ENCODE measurements around the gene LMO2. TPM values are rescaled to one million over a fixed set of nuclear protein-coding genes. Genes with fewer than 3 reads are reported as not detected.

Gene LMO2
- total RNA-seq, 1 donor from 2014 or later = 2.5 TPM

DNA sequence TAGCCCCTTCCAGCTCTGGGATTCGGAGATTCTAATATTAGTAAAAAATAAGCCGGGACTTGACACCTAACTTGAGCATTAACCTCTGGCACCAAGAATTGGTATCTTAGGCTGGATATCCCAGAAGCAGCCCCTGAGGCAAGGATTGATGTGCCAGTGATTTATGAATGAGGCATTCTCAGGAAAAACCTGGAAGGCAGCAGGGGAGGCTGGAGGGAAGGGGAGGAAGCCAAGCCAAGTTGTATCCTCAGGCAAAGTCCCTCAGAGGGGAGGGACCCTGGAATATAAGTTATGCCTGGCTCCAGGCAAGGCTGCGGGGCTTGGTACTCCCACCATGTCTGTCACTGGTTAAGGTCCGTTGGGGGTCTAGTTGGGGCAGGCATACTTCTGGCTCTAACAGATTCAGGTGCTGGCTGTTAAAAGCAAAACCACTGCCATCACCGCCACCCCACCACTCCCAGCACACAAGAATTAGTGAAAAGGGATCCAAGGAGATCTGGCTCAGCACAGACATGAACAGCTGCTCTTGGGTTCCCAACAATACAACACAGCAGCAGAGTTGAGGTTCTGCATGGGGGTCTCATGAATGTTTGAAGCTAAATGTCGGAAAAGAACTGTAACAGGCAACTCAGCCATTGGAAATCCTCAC, 29.8 kb downstream of the LMO2 start:
- H3K4me3 ChIP-seq (ENCODE audit: low read depth, low read length) = no peak overlapping the region
- TF ChIP-seq, protein P1, sequence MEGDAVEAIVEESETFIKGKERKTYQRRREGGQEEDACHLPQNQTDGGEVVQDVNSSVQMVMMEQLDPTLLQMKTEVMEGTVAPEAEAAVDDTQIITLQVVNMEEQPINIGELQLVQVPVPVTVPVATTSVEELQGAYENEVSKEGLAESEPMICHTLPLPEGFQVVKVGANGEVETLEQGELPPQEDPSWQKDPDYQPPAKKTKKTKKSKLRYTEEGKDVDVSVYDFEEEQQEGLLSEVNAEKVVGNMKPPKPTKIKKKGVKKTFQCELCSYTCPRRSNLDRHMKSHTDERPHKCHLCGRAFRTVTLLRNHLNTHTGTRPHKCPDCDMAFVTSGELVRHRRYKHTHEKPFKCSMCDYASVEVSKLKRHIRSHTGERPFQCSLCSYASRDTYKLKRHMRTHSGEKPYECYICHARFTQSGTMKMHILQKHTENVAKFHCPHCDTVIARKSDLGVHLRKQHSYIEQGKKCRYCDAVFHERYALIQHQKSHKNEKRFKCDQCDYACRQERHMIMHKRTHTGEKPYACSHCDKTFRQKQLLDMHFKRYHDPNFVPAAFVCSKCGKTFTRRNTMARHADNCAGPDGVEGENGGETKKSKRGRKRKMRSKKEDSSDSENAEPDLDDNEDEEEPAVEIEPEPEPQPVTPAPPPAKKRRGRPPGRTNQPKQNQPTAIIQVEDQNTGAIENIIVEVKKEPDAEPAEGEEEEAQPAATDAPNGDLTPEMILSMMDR (IDR thresholded peaks at IDR 0.05; ENCODE audit: insufficient read depth, low read length, poor library complexity, severe bottlenecking) = no peak
- no peak for DNase-seq (ENCODE audit: low read depth)
- H3K27me3 ChIP-seq (ENCODE audit: control insufficient read depth, insufficient read depth, low read length) = peaks cover 22% of the 10 kb centered on the region
- no peaks in the 10 kb centered on the region for H3K36me3 ChIP-seq (ENCODE audit: control insufficient read depth, insufficient read depth, low read length)

GRCh38 chr11:33861386-33861785, 30.5 kb downstream of the LMO2 start:
- H3K4me3 ChIP-seq (ENCODE audit: low read depth, low read length) = no peak overlapping the region
- no peak for DNase-seq (ENCODE audit: low read depth)
- TF ChIP-seq, protein P1 (IDR thresholded peaks at IDR 0.05; ENCODE audit: insufficient read depth, low read length, poor library complexity, severe bottlenecking) = no peak
- no peaks in the 10 kb centered on the region for H3K36me3 ChIP-seq (ENCODE audit: control insufficient read depth, insufficient read depth, low read length)
- H3K27me3 ChIP-seq (ENCODE audit: control insufficient read depth, insufficient read depth, low read length) = peaks cover 18% of the 10 kb centered on the region

DNA sequence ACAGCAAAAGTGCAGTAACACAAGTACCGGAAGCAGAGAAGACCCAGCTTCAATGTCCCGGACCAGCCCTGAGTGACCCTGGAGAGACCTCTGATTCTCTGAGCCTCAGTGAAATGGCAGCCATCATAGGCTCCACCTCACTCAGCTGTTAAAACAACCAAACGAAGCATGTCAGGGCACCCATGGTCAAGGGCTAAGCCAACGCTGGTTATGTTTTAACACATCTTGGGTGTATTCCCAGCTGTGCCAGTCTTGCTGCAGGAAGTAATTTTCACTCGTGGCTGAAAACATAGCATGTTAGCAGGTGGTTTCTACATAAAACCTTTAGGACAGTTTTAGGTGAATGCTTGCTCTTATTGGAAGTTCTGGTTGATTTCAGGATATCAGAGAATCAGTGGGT, 30.9 kb downstream of the LMO2 start:
- no peak for DNase-seq (ENCODE audit: low read depth)
- TF ChIP-seq, protein P1 (IDR thresholded peaks at IDR 0.05; ENCODE audit: insufficient read depth, low read length, poor library complexity, severe bottlenecking) = no peak

GRCh38 chr11:33859306-33859705, 32.6 kb downstream of the LMO2 start:
- H3K4me3 ChIP-seq (ENCODE audit: low read depth, low read length) = no peak overlapping the region
- peaks cover 12% of the 10 kb centered on the region for H3K27me3 ChIP-seq (ENCODE audit: control insufficient read depth, insufficient read depth, low read length)
- TF ChIP-seq, protein P1 (IDR thresholded peaks at IDR 0.05; ENCODE audit: insufficient read depth, low read length, poor library complexity, severe bottlenecking) = no peak
- H3K36me3 ChIP-seq (ENCODE audit: control insufficient read depth, insufficient read depth, low read length) = no peaks in the 10 kb centered on the region
- DNase-seq (ENCODE audit: low read depth) = no peak

More for the DNA sequence above, 30.9 kb downstream of the LMO2 start:
- peaks cover 20% of the 10 kb centered on the region for H3K27me3 ChIP-seq (ENCODE audit: control insufficient read depth, insufficient read depth, low read length)
- H3K4me3 ChIP-seq (ENCODE audit: low read depth, low read length) = no peak overlapping the region
- H3K36me3 ChIP-seq (ENCODE audit: control insufficient read depth, insufficient read depth, low read length) = no peaks in the 10 kb centered on the region

GRCh38 chr11:33857933-33858371, 33.9 kb downstream of the LMO2 start:
- peak; percentile 7 for DNase-seq (ENCODE audit: low read depth)
- Histone ChIP-seq H3K27me3 (ENCODE audit: control insufficient read depth, insufficient read depth, low read length) (peaks cover 11% of the 10 kb centered on the region), H3K4me3 (ENCODE audit: low read depth, low read length) (no peak overlapping the region), H3K36me3 (ENCODE audit: control insufficient read depth, insufficient read depth, low read length) (no peaks in the 10 kb centered on the region)
- TF ChIP-seq, protein P1 (IDR thresholded peaks at IDR 0.05; ENCODE audit: insufficient read depth, low read length, poor library complexity, severe bottlenecking) = peak; percentile 96

DNA sequence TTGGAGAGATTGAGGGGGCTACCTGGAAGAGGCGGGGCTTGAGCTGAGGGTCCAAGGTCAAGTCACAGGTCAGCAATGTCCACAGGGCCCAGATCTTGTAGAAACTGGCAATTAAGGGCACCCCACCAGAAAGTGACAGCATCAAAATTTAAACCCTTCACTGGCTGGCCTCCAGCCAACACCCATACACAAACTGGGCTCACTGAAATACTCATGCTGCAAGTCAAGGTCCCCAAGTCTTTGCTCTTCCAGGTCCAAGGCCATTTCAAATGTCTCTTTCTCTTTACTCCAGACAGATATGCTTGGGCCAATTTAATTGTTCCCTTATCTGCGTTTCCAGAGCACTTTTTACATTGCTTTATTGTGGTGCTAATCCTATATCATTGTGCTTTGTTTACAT, 36.4 kb downstream of the LMO2 start:
- TF ChIP-seq, protein P1 (IDR thresholded peaks at IDR 0.05; ENCODE audit: insufficient read depth, low read length, poor library complexity, severe bottlenecking) = no peak
- Histone ChIP-seq H3K27me3 (ENCODE audit: control insufficient read depth, insufficient read depth, low read length) (peaks cover 5% of the 10 kb centered on the region), H3K36me3 (ENCODE audit: control insufficient read depth, insufficient read depth, low read length) (no peaks in the 10 kb centered on the region), H3K4me3 (ENCODE audit: low read depth, low read length) (no peak overlapping the region)
- no peak for DNase-seq (ENCODE audit: low read depth)

All from kidney epithelial cell (primary cell).